ENCODE data around the gene KANSL1.
"Not testable (repeated sequence)": the region's sequence is repeated elsewhere in the genome, so short reads cannot be mapped to it uniquely, and the experiment has no call there.

The KANSL1 gene

GRCh38 chr17:46135879-46136563 lies 57.2 kb downstream of the KANSL1 start:
- no peak for DNase-seq

- no peak for DNase-seq
Observed at GRCh38 chr17:46135126-46135812, 58.0 kb downstream of the KANSL1 start.

GRCh38 chr17:46129302-46129701 lies 63.9 kb downstream of the KANSL1 start:
- no peak for DNase-seq

GRCh38 chr17:46128453-46128852 lies 64.8 kb downstream of the KANSL1 start:
- DNase-seq: no peak

- DNase-seq: no peak
Observed at GRCh38 chr17:46127524-46127923, 65.7 kb downstream of the KANSL1 start.

GRCh38 chr17:46126840-46127239 lies 66.4 kb downstream of the KANSL1 start:
- no peak for DNase-seq

- no peak for DNase-seq
Observed at GRCh38 chr17:46125831-46126230, 67.4 kb downstream of the KANSL1 start.

- no peak for DNase-seq
Observed at GRCh38 chr17:46124695-46125592, 68.3 kb downstream of the KANSL1 start.

GRCh38 chr17:46123607-46124006 lies 69.6 kb downstream of the KANSL1 start:
- no peak for DNase-seq

GRCh38 chr17:46122486-46122871 lies 70.8 kb downstream of the KANSL1 start:
- no peak for DNase-seq

- no peak for DNase-seq
Observed at GRCh38 chr17:46121841-46122485, 71.3 kb downstream of the KANSL1 start.

- DNase-seq: no peak
Observed at GRCh38 chr17:46121165-46121764, 72.0 kb downstream of the KANSL1 start.

- DNase-seq: no peak
Observed at GRCh38 chr17:46120537-46120936, 72.7 kb downstream of the KANSL1 start.

- DNase-seq: no peak
Observed at GRCh38 chr17:46120078-46120477, 73.2 kb downstream of the KANSL1 start.

GRCh38 chr17:46118964-46119363 lies 74.3 kb downstream of the KANSL1 start:
- DNase-seq: no peak

- DNase-seq: no peak
Observed at GRCh38 chr17:46117850-46118696, 75.2 kb downstream of the KANSL1 start.

GRCh38 chr17:46117117-46117516 lies 76.1 kb downstream of the KANSL1 start:
- no peak for DNase-seq

GRCh38 chr17:46115699-46116098 lies 77.5 kb downstream of the KANSL1 start:
- DNase-seq: no peak

- not testable (repeated sequence) for DNase-seq
Observed at GRCh38 chr17:46111236-46111635, 82.0 kb downstream of the KANSL1 start.

- DNase-seq: no peak
Observed at GRCh38 chr17:46110219-46110618, 83.0 kb downstream of the KANSL1 start.

GRCh38 chr17:46109603-46110189 lies 83.5 kb downstream of the KANSL1 start:
- no peak for DNase-seq
